G401 (cell line): Measurements from ENCODE around the gene INIP. TPM values are rescaled to one million over a fixed set of nuclear protein-coding genes. Genes with fewer than 3 reads are reported as not detected.
A peak's percentile ranks its signal among the peaks of the same experiment; 100 is the strongest.

Experiments used
- DNase-seq: peaks from one replicate; pipeline ENCODE4 v3.0.0-alpha.2; 2015; ENCODE audit warnings: low spot score
- in situ Hi-C: cut with HindIII; loops from 2 replicates; pipeline ENCODE4 v1.10.0; 2016; ENCODE audit warnings: low sequenced_read_pairs, mixed read lengths
- total RNA-seq: library from RNA; depleted of rRNA; stranded (reverse); fragments of >200 nt; shearing (Covaris generic); gene quantifications from 2 replicates; pipeline ENCODE4 v1.2.3, GENCODE V29; 2014; rRNA removed

INIP gene, protein sequence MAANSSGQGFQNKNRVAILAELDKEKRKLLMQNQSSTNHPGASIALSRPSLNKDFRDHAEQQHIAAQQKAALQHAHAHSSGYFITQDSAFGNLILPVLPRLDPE
- 28.1 and 31.3 TPM in 2 replicates for total RNA-seq

DNA sequence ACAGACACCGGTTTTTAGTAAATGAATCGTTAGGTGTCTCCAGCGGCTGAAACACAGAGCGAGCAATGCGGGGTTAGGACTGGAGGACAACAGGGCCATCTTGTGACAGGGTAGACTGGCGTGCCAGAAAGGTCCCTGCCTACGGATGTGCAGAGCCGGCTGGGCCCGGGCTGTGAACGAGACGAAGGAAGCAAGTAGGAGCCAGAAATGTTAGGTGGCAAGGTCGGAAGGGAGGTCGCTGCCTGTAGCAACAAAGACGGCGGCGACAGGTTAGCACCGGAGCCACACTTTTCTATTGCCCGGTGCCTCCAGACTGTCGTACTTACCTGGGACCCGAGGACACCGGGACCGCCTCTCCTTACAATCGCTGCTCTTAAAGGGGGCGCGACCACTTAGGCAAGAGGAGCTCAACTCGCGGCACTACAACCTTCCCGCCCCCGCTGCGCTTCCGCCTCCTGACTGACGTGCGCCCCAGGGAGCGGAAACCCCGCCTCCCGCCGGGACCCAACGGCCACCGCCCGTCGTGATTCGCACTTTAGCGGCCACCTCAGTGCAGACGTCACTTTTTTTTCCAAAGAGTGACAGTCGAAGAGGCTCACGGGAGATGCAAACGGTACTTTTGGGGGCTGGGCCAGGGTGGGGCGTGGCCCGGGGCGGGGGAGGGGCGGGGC lies at the start of gene INIP:
TSS of gene INIP (minus strand) at position 457 of the 671 bp plus-strand sequence. CDS start 1,632 bp downstream, outside the sequence.
- DNase-seq: peak; percentile 96
- in situ Hi-C loops: no loop called here

DNA sequence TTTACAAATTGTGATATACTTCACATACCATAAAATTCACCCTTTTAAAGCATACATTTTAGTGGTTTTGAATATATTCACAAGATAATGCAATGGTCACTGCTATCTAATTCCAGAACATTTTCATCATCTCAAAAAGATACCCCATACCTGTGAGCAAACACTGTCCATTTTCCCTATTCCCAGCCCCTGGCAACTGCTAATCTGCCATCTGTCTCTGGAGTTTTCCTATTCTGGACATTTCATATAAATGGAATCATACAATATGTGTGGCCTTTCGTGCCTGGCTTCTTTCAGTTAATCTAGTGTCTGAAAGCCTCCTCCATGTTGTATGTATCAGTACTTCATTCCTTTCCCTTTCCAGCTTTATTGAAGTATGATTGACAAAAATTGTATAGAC lies 47.4 kb upstream of the INIP start:
- DNase-seq: peak; percentile 79
- in situ Hi-C loops: no loop called here

DNA sequence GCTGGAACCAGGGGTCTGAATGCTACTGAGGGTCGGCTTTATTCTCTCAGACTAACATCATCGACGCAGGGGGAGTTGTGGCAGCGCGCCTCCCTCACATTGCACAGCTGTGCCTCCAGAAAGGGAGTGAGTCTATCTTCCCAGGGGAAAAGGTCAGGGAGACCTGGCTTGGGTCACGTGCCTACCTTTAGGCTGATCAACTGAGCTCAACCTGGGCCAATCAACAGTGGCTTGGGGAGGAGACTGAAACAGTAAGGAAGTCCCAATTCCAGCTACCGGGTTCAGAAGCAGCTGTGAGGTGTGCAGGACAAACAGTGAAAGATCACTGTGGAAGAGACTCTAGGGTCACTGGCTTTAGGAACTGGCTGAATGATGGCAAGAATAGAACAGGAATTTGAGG lies 46.9 kb upstream of the INIP start:
- no peak for DNase-seq
- in situ Hi-C loops: no loop called here

DNA sequence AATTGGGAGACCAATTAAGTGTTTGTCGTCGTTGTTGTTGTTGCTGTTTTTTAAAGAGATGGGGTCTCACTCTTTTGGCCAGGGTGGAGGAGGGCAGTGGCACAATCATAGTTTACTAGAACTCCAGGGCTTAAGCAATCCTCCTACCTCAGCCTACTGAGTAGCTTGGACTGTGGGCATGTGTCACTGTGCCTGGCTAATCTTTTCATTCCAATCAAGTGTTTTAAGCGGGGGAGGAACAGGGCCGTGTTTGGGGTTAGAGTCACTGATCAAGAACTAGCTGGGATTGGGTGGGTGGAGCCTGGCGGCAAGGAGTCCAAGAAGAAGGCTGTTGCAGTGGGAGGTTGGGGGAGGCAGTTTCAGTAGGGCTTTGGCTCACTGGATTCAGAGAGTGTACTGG lies 46.4 kb upstream of the INIP start:
- in situ Hi-C loops: no loop called here
- no peak for DNase-seq

DNA sequence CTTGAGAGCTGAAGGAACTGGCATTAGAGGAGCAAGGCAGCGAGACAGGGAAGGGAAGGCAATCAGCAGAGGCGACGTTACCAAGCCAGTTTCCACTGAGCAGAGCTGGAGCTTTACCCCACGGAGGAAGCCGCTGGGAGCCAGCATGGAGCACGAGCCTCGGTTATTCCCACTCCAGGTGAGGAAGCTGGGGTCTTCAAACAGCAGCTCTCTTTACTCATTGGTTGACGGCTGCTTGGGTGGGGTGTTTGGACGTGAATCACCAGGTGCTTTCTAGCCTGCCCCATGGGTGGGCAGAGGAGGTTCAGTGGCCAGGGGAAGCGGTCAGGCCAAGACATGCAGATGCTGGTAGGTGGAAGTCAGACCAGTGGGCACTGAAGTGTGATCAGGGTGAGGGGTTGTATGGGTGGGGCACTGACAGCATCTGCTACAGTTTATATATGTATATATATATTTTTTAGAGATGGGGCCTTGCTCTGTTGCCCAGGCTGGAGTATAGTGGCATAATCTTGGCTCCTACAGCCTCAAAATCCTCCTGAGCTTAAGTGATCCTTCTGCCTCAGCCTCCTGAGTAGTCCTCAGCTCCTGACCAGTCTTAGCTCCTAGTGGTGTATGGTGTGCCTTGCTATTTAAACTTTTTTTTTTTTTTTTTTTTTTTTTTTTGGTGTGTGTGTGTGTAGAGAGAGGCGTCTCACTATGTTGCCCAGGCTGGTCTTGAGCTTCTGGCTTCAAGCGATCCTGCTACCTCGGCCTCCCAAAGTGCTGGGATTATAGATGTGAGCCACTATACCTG lies 45.0 kb upstream of the INIP start:
- no peak for DNase-seq
- in situ Hi-C loops: no loop called here

DNA sequence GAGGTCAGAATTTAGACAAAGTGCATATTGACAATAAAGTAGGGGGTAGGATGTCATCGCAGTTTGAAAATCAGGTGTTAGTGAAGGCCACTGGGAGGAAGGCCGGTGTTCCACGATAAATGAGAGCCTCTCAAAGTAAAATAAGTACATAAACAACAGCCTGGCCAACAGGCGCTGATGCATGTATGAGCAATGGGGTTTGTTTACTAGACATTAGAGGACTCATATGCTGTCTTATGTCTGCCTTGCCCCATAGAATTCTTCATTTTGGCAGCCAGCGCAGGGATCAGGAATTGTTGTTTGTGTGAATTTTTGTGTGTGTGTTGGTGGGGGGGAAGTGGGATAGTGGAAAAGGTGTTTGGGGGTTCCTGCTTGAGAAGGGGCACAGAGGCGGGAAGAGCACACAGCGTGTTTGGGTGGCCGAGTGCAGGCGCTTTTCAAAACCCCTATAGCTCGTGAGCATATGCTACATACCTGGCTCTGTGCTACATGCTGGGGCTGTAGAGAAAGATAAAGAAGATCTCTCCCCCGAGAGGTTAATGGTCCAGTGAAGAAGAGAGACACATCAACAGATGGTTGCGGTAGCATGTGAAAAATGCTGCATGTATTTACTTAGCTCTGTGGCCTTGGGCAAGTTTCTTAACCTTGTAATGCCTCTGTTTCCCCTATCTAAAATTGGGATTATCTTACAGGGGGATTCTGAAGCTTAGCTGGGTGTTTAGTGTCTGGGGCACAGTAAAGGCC lies 44.2 kb upstream of the INIP start:
- peak; percentile 41 for DNase-seq
- in situ Hi-C loops: no loop called here

DNA sequence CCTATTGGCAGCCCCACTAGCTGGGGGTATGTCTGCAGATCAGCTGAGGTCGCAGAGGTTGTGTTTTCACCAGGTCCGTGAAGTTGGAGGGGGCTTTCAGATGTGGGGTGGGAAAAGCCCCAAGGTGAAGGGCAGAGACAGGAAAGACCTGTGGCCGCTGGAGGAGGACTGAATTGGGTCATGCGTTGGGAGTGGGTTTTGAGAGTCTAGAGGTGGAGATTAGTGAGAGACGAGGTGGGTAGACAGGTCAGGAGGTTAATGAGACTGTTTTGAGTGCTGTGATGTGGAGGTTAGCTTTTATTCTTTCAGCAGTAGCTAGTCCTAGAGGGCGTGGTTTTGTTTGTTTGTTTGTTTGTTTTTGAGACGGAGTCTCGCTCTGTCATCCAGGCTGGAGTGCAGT lies 42.9 kb upstream of the INIP start:
- DNase-seq: no peak
- in situ Hi-C loops: no loop called here

DNA sequence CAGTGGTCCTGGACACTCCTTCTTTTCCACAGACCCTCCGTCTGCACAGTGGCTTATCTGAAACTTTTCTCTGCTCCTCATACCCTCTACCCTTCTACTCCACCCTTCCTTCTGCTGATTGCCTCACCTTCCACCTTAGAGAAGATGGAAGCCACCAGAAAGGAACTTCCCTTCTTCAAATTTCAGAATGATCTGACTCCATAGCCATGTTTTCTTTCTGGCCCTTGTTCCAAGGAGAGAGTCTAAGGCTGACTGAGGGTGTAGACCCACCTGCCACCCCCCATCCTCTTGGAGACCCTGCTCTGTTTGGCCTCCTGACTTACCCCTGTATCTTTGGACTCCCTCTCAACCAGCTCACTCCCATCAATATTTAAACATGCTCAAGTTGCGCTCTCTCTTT lies 40.0 kb upstream of the INIP start:
- no peak for DNase-seq
- in situ Hi-C loops: no loop called here

DNA sequence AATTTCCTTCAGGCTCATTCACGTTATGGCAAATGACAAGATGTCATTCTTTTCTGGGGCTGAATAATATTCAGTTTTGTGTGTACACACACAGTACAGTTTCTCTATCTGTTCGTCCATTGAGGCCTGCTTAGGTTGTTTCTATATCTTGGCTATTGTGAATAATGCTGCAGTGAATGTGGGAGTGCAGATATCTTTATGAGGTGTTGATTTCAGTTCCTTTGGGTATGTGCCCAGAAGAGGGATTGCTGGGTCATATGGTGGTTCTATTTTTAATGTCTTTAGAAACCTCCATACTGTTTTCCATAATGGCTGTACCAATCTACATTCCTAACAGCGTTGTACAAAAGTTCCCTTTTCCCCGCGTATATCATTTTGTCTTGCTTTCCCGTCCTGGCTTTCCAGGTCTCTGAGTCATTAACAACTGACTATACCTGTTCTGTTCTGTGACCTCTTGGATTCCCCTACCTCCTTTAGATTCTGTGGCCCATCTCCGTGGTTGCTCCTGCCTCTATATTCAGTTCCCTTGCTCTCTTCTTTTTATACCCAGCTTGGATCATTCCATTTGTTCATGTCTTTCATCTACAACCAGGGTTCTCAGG lies 39.5 kb upstream of the INIP start:
- DNase-seq: peak; percentile 51
- in situ Hi-C loops: no loop called here

DNA sequence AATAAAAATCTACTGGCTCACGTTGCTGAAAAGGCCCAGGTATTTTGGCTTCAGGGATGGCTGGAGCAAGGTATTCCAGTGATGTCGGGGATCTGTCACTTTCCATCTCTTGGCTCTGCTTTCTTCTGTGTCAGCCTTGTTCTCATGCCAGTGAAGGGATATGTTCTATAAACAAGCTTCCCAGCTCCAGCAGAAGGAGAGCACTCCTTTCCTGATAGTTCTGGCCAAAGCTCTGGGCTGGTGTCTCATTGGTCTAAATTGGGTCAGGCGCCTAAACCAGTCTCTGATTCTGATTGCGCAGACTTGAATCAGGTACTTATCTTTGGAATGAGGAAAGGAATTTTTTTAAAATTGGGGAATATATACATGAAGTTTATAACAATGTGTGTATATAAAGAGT lies 37.8 kb upstream of the INIP start:
- DNase-seq: peak; percentile 97
- in situ Hi-C loops: no loop called here

DNA sequence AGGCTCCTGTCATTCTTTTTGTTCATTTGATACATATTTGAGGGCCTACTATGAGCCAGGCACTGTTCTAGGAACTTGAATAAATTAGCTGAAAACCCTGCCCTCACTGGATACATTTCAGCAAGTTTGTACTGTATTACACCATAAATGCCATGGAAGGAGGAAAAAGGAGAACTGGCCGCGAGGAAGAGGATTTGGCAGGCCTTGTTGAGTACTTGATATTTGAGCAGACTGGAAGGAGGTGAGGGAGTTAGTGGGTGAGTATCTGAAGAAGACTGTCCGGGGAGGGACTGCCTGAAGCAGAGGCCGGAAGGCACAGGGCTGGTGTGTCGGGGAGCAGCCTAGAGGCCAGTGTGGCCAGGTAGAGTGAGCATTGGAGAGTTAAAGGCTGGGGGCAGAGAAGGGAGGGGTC lies 37.1 kb upstream of the INIP start:
- in situ Hi-C loops: no loop called here
- peak; percentile 27 for DNase-seq

DNA sequence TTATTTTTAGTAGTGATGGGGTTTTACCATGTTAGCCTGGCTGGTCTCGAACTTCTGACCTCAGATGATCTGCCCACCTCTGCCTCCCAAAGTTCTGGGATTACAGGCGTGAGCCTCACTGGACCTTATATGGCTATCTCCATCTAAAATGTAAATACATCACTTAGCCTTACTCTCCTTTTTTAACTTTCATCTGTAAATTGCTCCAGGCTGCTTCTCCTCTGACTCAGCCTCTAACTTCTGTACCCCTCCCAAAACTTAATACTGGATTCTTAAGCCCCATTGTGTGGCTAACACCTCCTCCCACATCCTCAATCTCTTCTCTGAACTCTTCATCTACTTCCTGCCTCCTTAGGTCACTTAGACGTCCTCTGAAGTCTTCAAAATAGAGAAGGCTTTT lies 36.7 kb upstream of the INIP start:
- DNase-seq: no peak
- in situ Hi-C loops: no loop called here

DNA sequence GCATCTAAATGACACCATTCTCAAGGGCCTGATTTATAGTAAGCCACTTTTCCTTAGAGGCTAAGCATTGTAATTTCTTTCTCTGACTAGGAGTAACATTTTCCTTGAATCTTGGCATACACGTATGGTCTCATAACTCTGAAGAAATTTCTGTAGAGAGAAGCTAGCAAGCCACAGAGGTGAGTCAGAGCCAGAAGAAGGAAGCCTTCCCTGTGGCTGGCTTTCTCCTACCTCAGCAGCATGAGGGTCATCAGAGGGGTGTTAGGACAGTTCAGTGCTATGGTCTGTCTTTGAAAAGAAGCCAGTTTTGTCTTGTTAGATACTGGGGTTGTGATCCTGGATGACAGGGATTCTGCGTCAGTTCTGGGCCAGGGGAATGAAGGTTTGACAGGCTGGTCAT lies 35.8 kb upstream of the INIP start:
- no peak for DNase-seq
- in situ Hi-C loops: no loop called here

DNA sequence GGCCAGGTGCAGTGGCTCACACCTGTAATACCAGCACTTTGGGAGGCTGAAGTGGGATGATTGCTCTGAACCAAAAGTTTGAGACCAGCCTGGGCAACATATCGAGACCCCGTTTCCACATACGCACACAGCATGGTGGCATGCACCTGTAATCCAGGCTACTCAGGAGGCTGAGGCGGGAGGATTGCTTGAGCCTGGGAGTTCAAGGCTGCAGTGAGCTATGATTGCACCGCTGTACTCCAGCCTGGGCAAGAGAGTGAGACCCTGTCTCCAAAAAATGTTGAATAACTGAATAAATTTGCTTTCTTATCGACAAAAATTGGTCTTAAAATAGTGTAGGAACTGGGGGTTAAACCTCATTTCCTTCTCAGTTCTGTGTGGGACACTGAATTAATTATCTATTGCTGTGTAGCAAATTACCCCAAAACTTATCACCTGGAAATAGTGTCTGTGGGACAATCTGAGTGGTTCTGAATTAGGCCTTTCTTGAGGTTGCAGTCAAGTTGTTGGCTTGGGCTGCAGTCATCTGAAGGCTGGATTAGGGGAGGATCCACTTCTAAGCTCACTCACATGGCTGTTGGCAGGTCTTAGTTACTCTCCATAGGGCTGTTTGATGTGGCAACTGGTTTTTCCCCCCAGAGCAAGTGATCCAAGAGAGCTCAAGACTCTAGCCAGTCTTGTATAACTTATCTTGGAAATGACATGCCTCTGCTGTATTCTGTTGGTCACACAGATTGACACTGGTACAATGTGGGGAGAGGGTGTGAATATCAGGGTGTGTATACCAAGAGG lies 34.6 kb upstream of the INIP start:
- in situ Hi-C loops: no loop called here
- DNase-seq: no peak

DNA sequence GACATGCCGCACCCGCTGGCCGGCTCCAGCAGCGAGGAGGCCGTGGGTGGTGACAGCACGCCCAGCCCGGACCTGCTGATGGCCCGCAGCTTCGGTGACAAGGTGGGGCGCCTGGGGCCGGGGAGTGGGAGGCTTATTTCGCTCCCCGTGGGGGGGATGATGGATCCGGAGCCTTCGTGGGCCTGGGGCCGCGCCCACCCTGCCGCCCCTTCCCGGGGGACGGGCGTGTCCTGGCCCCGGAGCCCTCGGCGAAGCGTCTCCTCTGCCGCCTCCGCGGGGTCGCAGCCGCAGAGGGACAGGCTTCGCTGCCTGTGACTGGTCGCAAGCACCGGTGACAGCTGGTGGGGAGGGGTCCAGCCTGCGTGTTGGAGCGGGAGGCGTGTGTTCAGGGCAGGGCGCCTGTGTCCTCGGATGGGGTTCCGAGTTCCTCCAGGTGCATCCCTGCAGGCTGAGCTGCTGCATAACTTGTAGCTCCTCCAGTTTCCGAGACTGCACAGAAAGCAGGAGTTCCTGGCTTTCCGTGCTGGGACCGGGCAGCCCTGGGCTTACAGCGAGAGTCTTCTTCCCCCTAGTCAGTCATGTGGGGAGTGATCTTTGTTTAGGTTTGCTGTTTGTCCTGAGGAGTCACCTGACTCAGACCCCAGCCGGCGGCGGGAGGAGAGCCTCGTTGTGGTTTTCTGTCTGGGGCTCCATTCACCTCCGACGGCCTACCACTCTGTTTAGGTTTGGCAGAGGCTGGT lies 33.3 kb upstream of the INIP start:
- peak; percentile 74 for DNase-seq
- in situ Hi-C loops: no loop called here

DNA sequence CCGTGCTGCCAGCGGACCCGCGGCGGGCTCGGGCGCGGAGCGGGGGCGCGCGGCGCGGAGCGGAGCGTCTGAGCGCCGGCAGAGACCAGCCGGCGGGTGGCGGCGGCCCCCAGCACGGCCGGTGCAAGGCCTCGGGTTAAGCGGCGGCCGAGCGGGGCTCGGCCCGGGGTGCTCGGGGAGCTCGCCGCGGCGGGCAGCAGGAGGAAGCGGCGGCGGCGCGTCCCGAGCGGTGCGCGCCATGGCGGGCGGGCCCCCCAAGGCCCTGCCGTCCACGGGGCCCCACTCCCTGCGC lies 32.8 kb upstream of the INIP start:
- in situ Hi-C loops: no loop called here

DNA sequence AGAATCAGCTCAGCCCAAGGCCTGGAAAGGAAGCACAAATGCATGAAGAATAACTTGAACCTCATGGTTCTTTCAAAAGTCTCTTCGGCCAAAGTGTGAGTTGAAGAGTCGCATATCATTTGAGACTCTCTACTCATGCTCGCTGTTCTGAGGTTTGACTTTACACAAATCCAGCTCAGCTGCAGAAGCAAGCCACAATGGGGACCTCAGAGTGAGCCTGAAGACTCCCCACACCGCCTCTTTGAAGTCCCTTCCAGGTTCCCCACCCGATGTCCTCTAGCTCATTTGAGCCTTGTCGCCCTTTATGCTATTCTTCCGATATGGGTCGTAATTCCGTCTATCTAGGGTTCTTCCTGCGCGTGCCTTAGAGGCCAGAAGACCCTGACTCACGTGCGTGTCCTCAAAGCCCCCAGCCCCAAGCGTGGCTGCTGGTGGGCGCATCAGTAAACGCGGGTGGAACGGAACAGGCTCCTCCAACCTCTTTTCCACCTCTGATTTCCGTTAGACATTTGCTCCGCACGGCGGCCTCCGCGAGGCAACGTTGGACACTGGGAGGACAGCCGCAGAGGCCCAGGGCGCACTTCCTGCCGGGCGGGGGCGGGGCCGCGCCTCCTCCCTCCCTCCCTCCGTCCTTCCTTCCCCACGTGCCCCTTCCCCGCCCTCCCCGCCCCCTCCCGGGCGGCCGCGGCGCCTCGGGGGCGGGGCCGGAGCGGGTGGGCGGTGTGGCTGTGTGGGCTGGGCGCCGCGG lies 32.3 kb upstream of the INIP start, which contains the start of gene SNX30:
TSS of gene SNX30 (plus strand) at position 745 of the 748 bp plus-strand sequence. CDS start 242 bp downstream, outside the sequence.
- in situ Hi-C loops: no loop called here
- peak; percentile 90 for DNase-seq

More for the DNA sequence above, 32.8 kb upstream of the INIP start:
- no peak for DNase-seq
